Panc1 (cell line): ENCODE measurements around the gene PDE1C. TPM values are rescaled to one million over a fixed set of nuclear protein-coding genes. Genes with fewer than 3 reads are reported as not detected.

Source experiments
- ATAC-seq: fragments of 200-7000 bp; cut with Tn5 transposase; 2 replicates; pipeline ENCODE4 v1.9.1; 2020; ENCODE audit warnings: mild to moderate bottlenecking, moderate library complexity
- BruUV-seq: library from RNA; stranded (reverse); fragments of 400-500 nt; replicated peaks from 2 replicates; lab custom pipeline; 2021; lab: Mats Ljungman, UMichigan
- CTCF ChIA-PET: fragments of 300-600 bp; sonication (Branson Sonifier 250); formaldehyde crosslinking; loops from one replicate; lab custom pipeline; 2022; ENCODE audit warnings: antibody characterized with exemption; lab: Charles Lee
- POLR2A ChIA-PET: fragments of 300-600 bp; sonication (Branson Sonifier 250); formaldehyde crosslinking; loops from one replicate; lab custom pipeline; 2022; ENCODE audit warnings: antibody characterized with exemption; lab: Charles Lee
- DNase-seq: peaks from one replicate; pipeline ENCODE4 v3.0.0-alpha.2; 2010; ENCODE audit warnings: low read depth, low spot score
- H3K27ac ChIP-seq: 2 replicates; pipeline ENCODE4 v1.5.1; 2011; ENCODE audit warnings: mild to moderate bottlenecking, low read length, inconsistent platforms
- H3K27me3 ChIP-seq: fragments of 200-500 bp; sonication (Bioruptor generic); 2 replicates; pipeline ENCODE4 v1.6.0; 2014; ENCODE audit warnings: low read length, inconsistent platforms; ENCODE audit not compliant: control insufficient read depth, insufficient read depth
- H3K36me3 ChIP-seq: fragments of 200-500 bp; sonication (Bioruptor generic); 2 replicates; pipeline ENCODE4 v1.5.1; 2014; ENCODE audit warnings: inconsistent platforms, mild to moderate bottlenecking, low read length, moderate library complexity; ENCODE audit not compliant: control insufficient read depth, insufficient read depth
- H3K4me1 ChIP-seq: 2 replicates; pipeline ENCODE4 v1.5.1; 2011; ENCODE audit warnings: inconsistent platforms, mild to moderate bottlenecking, low read length, moderate library complexity; ENCODE audit not compliant: control insufficient read depth, insufficient read depth
- H3K4me3 ChIP-seq, 2 experiments: 2 replicates each; pipeline ENCODE4 v1.5.1; 2011 to 2012; ENCODE audit warnings: low read depth in 2 of 2, low read length in 2 of 2, mild to moderate bottlenecking in 2 of 2, inconsistent platforms in 1 of 2, moderate library complexity in 1 of 2
- H3K9me3 ChIP-seq: fragments of 200-500 bp; sonication (Bioruptor generic); 2 replicates; pipeline ENCODE4 v1.5.1; 2014; ENCODE audit warnings: low read depth, mild to moderate bottlenecking, inconsistent platforms, low read length, moderate library complexity; ENCODE audit not compliant: control insufficient read depth, insufficient read depth
- POLR2AphosphoS5 ChIP-seq: IDR thresholded peaks from 2 replicates; pipeline ENCODE4 v1.6.1; 2012; ENCODE audit warnings: mild to moderate bottlenecking, low read depth, low read length, moderate library complexity
- SIN3A ChIP-seq: IDR thresholded peaks from 2 replicates; pipeline ENCODE4 v1.6.1; 2012; ENCODE audit warnings: low read depth, mild to moderate bottlenecking, low read length, moderate library complexity, borderline replicate concordance; ENCODE audit not compliant: insufficient read depth
- TCF7L2 ChIP-seq: IDR thresholded peaks from 2 replicates; pipeline ENCODE4 v1.6.1; 2011; ENCODE audit warnings: mild to moderate bottlenecking, low read depth, low read length, inconsistent platforms
- in situ Hi-C: cut with HindIII; loops from 2 replicates; pipeline ENCODE4 v1.10.0; 2016; ENCODE audit warnings: low sequenced_read_pairs, low pct_unique_long_range_greater_than_20kb
- intact Hi-C: fragments of 100-400 bp; cut with micrococcal nuclease; formaldehyde crosslinking; loops from one replicate; pipeline ENCODE4 v1.10.0; 2022; ENCODE audit not compliant: unreplicated experiment
- total RNA-seq: library from RNA; stranded (reverse); gene quantifications from one replicate; pipeline ENCODE4 v1.2.1, GENCODE V29; 2021; ENCODE audit not compliant: unreplicated experiment
- TF ChIP-seq, protein P1 (sequence below), 2 experiments: IDR thresholded peaks; 2 replicates each; pipeline ENCODE4 v1.6.1; 2011 to 2012; ENCODE audit warnings: low read depth in 2 of 2, control low read depth in 1 of 2, low read length in 1 of 2, mild to moderate bottlenecking in 1 of 2, moderate library complexity in 1 of 2; ENCODE audit not compliant: insufficient read depth in 1 of 2
- TF ChIP-seq, protein P2 (sequence below): fragments of 450-650 bp; IDR thresholded peaks from 2 replicates; pipeline ENCODE4 v1.5.1; 2017; ENCODE audit warnings: mild to moderate bottlenecking

Gene PDE1C
- total RNA-seq, 1 experiment from 2014 or later = not detected

DNA sequence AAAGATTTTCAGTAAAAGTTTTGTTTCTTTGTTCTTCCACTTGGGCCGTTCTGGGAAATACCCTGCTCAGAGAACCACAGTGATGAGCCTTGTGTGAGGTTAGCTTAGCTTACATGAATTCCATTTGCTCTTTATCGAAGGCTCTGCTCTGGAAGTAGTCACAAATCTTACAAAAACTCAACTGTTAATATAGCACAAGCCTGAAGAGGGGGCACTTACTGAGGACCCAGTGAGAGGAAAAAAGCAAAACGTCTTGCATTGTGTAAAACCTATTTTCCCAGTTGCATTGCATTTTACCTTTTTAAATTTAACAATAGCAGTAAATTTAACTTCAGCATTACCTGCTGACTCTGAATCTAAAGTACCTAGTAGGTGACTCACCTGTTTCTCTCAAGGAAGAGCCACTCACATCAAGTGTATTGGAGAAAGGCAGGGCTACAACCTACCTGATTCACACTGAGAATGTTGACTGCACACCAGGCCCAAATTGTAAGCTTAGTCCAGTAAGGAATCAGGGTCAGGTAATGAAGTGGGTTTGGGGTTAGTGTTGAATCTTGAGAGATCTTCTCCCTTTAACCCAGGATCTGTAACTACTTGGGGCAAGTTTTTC lies 340.9 kb downstream of the PDE1C start:
- Histone ChIP-seq H3K9me3 (no peaks in the 10 kb centered on the region), H3K4me1 (no peaks in the 10 kb centered on the region), H3K4me3 (no peak overlapping the region), H3K36me3 (no peaks in the 10 kb centered on the region), H3K27ac (no peak overlapping the region), H3K27me3 (no peaks in the 10 kb centered on the region)
- CTCF ChIA-PET = interaction anchor here (0.5 kb wide), 1 partner anchor 837 kb away, joined by 3 read pairs; no protein-coding TSS in a partner anchor
- DNase-seq (no peak), ATAC-seq (no peak)
- in situ Hi-C loops (no loop called here), intact Hi-C loops (no loop called here)
- POLR2A ChIA-PET = no interaction called here
- TF ChIP-seq, protein P1, sequence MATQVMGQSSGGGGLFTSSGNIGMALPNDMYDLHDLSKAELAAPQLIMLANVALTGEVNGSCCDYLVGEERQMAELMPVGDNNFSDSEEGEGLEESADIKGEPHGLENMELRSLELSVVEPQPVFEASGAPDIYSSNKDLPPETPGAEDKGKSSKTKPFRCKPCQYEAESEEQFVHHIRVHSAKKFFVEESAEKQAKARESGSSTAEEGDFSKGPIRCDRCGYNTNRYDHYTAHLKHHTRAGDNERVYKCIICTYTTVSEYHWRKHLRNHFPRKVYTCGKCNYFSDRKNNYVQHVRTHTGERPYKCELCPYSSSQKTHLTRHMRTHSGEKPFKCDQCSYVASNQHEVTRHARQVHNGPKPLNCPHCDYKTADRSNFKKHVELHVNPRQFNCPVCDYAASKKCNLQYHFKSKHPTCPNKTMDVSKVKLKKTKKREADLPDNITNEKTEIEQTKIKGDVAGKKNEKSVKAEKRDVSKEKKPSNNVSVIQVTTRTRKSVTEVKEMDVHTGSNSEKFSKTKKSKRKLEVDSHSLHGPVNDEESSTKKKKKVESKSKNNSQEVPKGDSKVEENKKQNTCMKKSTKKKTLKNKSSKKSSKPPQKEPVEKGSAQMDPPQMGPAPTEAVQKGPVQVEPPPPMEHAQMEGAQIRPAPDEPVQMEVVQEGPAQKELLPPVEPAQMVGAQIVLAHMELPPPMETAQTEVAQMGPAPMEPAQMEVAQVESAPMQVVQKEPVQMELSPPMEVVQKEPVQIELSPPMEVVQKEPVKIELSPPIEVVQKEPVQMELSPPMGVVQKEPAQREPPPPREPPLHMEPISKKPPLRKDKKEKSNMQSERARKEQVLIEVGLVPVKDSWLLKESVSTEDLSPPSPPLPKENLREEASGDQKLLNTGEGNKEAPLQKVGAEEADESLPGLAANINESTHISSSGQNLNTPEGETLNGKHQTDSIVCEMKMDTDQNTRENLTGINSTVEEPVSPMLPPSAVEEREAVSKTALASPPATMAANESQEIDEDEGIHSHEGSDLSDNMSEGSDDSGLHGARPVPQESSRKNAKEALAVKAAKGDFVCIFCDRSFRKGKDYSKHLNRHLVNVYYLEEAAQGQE (IDR thresholded peaks at IDR 0.05; ENCODE audit: insufficient read depth in 1 of 2, low read depth in 2 of 2, low read length in 1 of 2) = no peak
- TF ChIP-seq, protein P2, sequence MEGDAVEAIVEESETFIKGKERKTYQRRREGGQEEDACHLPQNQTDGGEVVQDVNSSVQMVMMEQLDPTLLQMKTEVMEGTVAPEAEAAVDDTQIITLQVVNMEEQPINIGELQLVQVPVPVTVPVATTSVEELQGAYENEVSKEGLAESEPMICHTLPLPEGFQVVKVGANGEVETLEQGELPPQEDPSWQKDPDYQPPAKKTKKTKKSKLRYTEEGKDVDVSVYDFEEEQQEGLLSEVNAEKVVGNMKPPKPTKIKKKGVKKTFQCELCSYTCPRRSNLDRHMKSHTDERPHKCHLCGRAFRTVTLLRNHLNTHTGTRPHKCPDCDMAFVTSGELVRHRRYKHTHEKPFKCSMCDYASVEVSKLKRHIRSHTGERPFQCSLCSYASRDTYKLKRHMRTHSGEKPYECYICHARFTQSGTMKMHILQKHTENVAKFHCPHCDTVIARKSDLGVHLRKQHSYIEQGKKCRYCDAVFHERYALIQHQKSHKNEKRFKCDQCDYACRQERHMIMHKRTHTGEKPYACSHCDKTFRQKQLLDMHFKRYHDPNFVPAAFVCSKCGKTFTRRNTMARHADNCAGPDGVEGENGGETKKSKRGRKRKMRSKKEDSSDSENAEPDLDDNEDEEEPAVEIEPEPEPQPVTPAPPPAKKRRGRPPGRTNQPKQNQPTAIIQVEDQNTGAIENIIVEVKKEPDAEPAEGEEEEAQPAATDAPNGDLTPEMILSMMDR = peak; percentile 12; the same call in 1 of the 2 replicates
- no TSS peak for BruUV-seq

DNA sequence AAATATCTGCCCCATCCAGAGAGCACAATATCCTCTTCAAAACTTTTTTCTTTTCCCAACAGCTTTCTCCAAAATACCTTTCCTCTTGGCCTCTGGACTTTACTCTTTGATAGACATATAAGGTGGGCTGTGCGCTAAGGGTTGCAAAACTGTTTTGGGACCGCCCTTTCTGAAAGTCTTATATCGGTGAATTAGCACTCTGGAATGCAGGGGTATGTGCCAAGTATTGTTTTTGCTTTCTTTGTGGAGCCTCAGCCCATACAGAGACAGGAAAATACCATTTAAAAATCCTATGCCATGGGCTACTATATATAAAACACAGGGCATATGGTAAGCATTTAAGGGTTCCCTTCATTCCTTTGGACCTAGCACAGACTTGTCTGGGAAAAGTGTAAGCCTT lies 345.5 kb downstream of the PDE1C start:
- TF ChIP-seq SIN3A (no peak), TCF7L2 (no peak), POLR2AphosphoS5 (no peak)
- TF ChIP-seq, protein P2 = no peak
- TF ChIP-seq, protein P1 (IDR thresholded peaks at IDR 0.05; ENCODE audit: insufficient read depth in 1 of 2, low read depth in 2 of 2, low read length in 1 of 2) = no peak
- ATAC-seq (no peak), DNase-seq (no peak)
- Histone ChIP-seq H3K36me3 (no peaks in the 10 kb centered on the region), H3K4me3 (no peak overlapping the region), H3K9me3 (no peaks in the 10 kb centered on the region), H3K27ac (no peak overlapping the region), H3K4me1 (no peaks in the 10 kb centered on the region), H3K27me3 (no peaks in the 10 kb centered on the region)
- BruUV-seq = no TSS peak
- CTCF ChIA-PET = no interaction called here
- intact Hi-C loops (no loop called here), in situ Hi-C loops (no loop called here)
- POLR2A ChIA-PET = no interaction called here
